ENCODE data around the gene POLG2. TPM values are rescaled to one million over a fixed set of nuclear protein-coding genes. Genes with fewer than 3 reads are reported as not detected.

Gene POLG2
- total and polyA plus RNA-seq, 2 of the 8 experiments (the other 6 are each of a cell fraction or from before 2014, with no cell fraction given), result 9.7 to 34.3 TPM

DNA sequence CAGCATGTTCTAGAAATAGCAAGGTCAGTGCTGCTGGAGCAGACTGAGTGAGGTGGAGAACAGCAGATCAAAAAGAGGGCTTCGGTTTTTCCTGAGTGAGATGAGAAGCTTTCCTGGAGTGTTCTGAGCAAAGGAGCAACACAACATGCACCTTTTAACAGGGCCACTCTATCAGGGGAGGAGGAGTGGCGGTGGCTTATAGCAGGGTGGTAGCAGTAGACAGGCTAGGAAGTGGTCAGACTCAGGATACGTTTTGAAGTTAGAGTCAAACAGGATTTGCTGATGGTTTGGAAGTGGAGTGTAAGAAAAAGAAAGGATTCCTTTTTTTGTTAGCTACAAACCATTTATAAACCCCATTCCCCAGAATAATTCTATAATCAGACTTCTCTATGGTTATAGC lies 12.5 kb downstream of the POLG2 start:
- H4K20me1 ChIP-seq (replicated peaks in 1 of 2; ENCODE audit: control insufficient read depth in 1 of 2, insufficient read depth in 2 of 2, low read length in 2 of 2), result no peaks in the 10 kb centered on the region
- no peak overlapping the region for H3K4me2 ChIP-seq (ENCODE audit: insufficient read depth in 1 of 2, low read depth in 2 of 2, low read length in 2 of 2)
- no peak overlapping the region for H2AFZ ChIP-seq (ENCODE audit: low read length)
- DNase-seq (ENCODE audit: low read depth in 1 of 2, low spot score in 2 of 2) (no peak), FAIRE-seq (no peak)
- H3K36me3 ChIP-seq (ENCODE audit: control insufficient read depth in 2 of 4, insufficient read depth in 4 of 4, low read length in 3 of 4), result peaks cover 14 to 80% (median 46%) of the 10 kb centered on the region in 4 experiments
- WGBS, 2 experiments (ENCODE audit: extremely low coverage in 1 of 2, insufficient coverage in 1 of 2, insufficient read length in 1 of 2, insufficient replicate concordance in 2 of 2, low coverage in 1 of 2, low lambda C conversion rate in 2 of 2, missing lambda C conversion rate in 1 of 2), result 95% methylated on average over 3 of the region's 3 CpGs; no CpG with 5 or more reads in 1 of the 2 experiments
- H3K23me2 ChIP-seq (ENCODE audit: low read depth, low read length), result no peaks in the 10 kb centered on the region
- H3K23ac ChIP-seq (ENCODE audit: insufficient read length), result no peak overlapping the region
- H3K79me2 ChIP-seq (ENCODE audit: control insufficient read depth in 1 of 2, insufficient read depth in 2 of 2, low read length in 2 of 2), result no peaks in the 10 kb centered on the region
- H2BK120ac ChIP-seq (replicated peaks; ENCODE audit: low read depth, low read length), result no peak overlapping the region
- CTCF ChIA-PET (ENCODE audit: partially characterized antibody), result interaction anchor here (1.2 to 2.6 kb wide), 3 partner anchors 8 to 77 kb away, joined by 3 to 13 read pairs (median 4); no protein-coding TSS in a partner anchor
- no peaks in the 10 kb centered on the region; the same call in 1 of the 2 replicates for H3K79me1 ChIP-seq (ENCODE audit: low read depth, low read length)
- no peak overlapping the region for H3K27ac ChIP-seq (ENCODE audit: low read depth, low read length)
- H3K56ac ChIP-seq (replicated peaks; ENCODE audit: insufficient read length, low read depth, low read length), result no peak overlapping the region
- H2AK5ac ChIP-seq (ENCODE audit: low read depth, low read length), result no peak overlapping the region
- H2BK20ac ChIP-seq (ENCODE audit: low read length), result no peak overlapping the region
- H3K4ac ChIP-seq (replicated peaks; ENCODE audit: insufficient read length, low read depth, low read length), result no peak overlapping the region
- no peaks in the 10 kb centered on the region for H3K27me3 ChIP-seq (replicated peaks in 1 of 4; ENCODE audit: control insufficient read depth in 3 of 4, extremely low read depth in 1 of 4, insufficient read depth in 3 of 4, low read length in 3 of 4)
- H3K18ac ChIP-seq (ENCODE audit: extremely low read depth, low read length), result no peak overlapping the region
- no peak overlapping the region for H3K4me3 ChIP-seq (ENCODE audit: extremely low read depth in 1 of 4, insufficient read depth in 2 of 4, low read depth in 3 of 4, low read length in 4 of 4)
- H3K4me1 ChIP-seq (replicated peaks in 1 of 4; ENCODE audit: control insufficient read depth in 3 of 4, insufficient read depth in 4 of 4, low read length in 3 of 4), result no peaks in the 10 kb centered on the region
- no peak overlapping the region for H3K14ac ChIP-seq (ENCODE audit: insufficient read length)
- no peak overlapping the region for H3K9ac ChIP-seq (replicated peaks in 1 of 4; ENCODE audit: extremely low read depth in 1 of 4, low read depth in 3 of 4, low read length in 3 of 4)
- POLR2A ChIA-PET (ENCODE audit: partially characterized antibody), result interaction anchor here (0.8 to 2.0 kb wide), 3 partner anchors 12 to 21 kb away, joined by 3 to 13 read pairs (median 5); partner anchors contain the start of gene POLG2
- no peak overlapping the region for H2BK15ac ChIP-seq (ENCODE audit: low read length)
- H2BK12ac ChIP-seq (ENCODE audit: low read depth, low read length), result no peak overlapping the region
- H4K5ac ChIP-seq (ENCODE audit: insufficient read length, low read depth, low read length), result no peak overlapping the region
- no peak overlapping the region for H4K8ac ChIP-seq (ENCODE audit: extremely low read depth, insufficient read depth, low read length)
- H2BK5ac ChIP-seq (ENCODE audit: low read depth, low read length), result no peak overlapping the region
- H3K9me3 ChIP-seq (ENCODE audit: insufficient read depth in 2 of 2, low read depth in 1 of 2, low read length in 1 of 2), result no peaks in the 10 kb centered on the region
- no peak overlapping the region for H4K91ac ChIP-seq (replicated peaks; ENCODE audit: insufficient read length, low read length)
- no peak for TF ChIP-seq KDM5A (IDR thresholded peaks at IDR 0.05; ENCODE audit: low read length)
- no peak for TF ChIP-seq CREB1 (IDR thresholded peaks at IDR 0.05)
- no peak for TF ChIP-seq CEBPB (IDR thresholded peaks at IDR 0.05; ENCODE audit: low read depth, low read length)
- no peak for TF ChIP-seq EGR1 (IDR thresholded peaks at IDR 0.05; ENCODE audit: borderline replicate concordance, low read depth, low read length)
- no peak for TF ChIP-seq NANOG (IDR thresholded peaks at IDR 0.05; ENCODE audit: insufficient read depth, low read depth, low read length, poor library complexity, severe bottlenecking)
- TF ChIP-seq RFX5 (IDR thresholded peaks at IDR 0.05; ENCODE audit: borderline replicate concordance, low read depth, low read length), result no peak
- no peak for TF ChIP-seq TBP (IDR thresholded peaks at IDR 0.05; ENCODE audit: low read depth, low read length)
- TF ChIP-seq CTCF (IDR thresholded peaks at IDR 0.05; ENCODE audit: control extremely low read depth in 1 of 3, insufficient read depth in 1 of 3, low read depth in 1 of 3, low read length in 3 of 3), result no peak
- TF ChIP-seq EZH2 (IDR thresholded peaks at IDR 0.05; ENCODE audit: low read depth, low read length, severe bottlenecking), result no peak
- TF ChIP-seq, protein P1, sequence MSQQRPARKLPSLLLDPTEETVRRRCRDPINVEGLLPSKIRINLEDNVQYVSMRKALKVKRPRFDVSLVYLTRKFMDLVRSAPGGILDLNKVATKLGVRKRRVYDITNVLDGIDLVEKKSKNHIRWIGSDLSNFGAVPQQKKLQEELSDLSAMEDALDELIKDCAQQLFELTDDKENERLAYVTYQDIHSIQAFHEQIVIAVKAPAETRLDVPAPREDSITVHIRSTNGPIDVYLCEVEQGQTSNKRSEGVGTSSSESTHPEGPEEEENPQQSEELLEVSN (IDR thresholded peaks at IDR 0.05), result no peak
- TF ChIP-seq KDM4A (IDR thresholded peaks at IDR 0.05; ENCODE audit: low read depth, low read length, severe bottlenecking), result no peak
